Duodenal mucosa (tissue), 2 donors: ENCODE data around the gene IGFBP6.

ENCODE experiments used
- H3K27ac ChIP-seq: one replicate; pipeline ENCODE4 v1.7.0; 2013; ENCODE audit warnings: low read depth, low read length
- H3K27me3 ChIP-seq, 2 donors: one replicate each; pipeline ENCODE4 v1.7.0; 2013; ENCODE audit warnings: low read length in 2 of 2, control low read depth in 1 of 2; ENCODE audit not compliant: insufficient read depth in 2 of 2, control insufficient read depth in 1 of 2
- H3K36me3 ChIP-seq, 2 donors: one replicate each; pipeline ENCODE4 v1.7.0; 2013; ENCODE audit warnings: low read length in 2 of 2, control low read depth in 1 of 2; ENCODE audit not compliant: insufficient read depth in 2 of 2, control insufficient read depth in 1 of 2
- H3K4me1 ChIP-seq, 2 donors: one replicate each; pipeline ENCODE4 v1.7.0; 2013; ENCODE audit warnings: low read length in 2 of 2, control low read depth in 1 of 2; ENCODE audit not compliant: insufficient read depth in 2 of 2, control insufficient read depth in 1 of 2
- H3K4me3 ChIP-seq, 2 donors: one replicate each; pipeline ENCODE4 v1.7.0; 2013; ENCODE audit warnings: low read length in 2 of 2, low read depth in 1 of 2
- H3K9ac ChIP-seq, 2 donors: one replicate each; pipeline ENCODE4 v1.7.0; 2013; ENCODE audit warnings: low read length in 2 of 2, low read depth in 1 of 2
- H3K9me3 ChIP-seq, 2 donors: one replicate each; pipeline ENCODE4 v1.7.0; 2013; ENCODE audit warnings: low read length in 2 of 2, control low read depth in 1 of 2; ENCODE audit not compliant: control insufficient read depth in 1 of 2

The IGFBP6 gene

DNA sequence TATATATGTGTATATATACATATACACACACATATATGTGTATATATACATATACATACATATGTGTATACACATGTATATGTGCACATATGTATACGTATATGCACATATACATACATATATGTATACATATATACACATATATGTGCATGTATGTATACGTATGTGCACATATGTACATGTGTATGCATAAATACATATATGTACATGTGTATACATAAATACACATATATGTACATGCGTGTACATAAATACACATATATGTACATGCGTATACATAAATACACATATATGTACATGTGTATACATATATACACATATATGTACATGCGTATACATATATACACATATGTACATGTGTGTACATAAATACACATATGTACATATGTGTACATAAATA, 49.7 kb downstream of the IGFBP6 start:
- Histone ChIP-seq H3K4me3 (no peak overlapping the region), H3K9me3 (no peaks in the 10 kb centered on the region), H3K27ac (no peak overlapping the region), H3K9ac (no peak overlapping the region), H3K36me3 (no peaks in the 10 kb centered on the region), H3K4me1 (no peaks in the 10 kb centered on the region), H3K27me3 (no peaks in the 10 kb centered on the region)

GRCh38 chr12:53147653-53148052, 50.2 kb downstream of the IGFBP6 start:
- H3K4me3 ChIP-seq, result no peak overlapping the region
- no peak overlapping the region for H3K9ac ChIP-seq
- no peaks in the 10 kb centered on the region for H3K9me3 ChIP-seq
- H3K27me3 ChIP-seq, result no peaks in the 10 kb centered on the region
- H3K27ac ChIP-seq, result no peak overlapping the region
- no peaks in the 10 kb centered on the region for H3K4me1 ChIP-seq
- H3K36me3 ChIP-seq, result no peaks in the 10 kb centered on the region

GRCh38 chr12:53151039-53151438, 53.6 kb downstream of the IGFBP6 start:
- Histone ChIP-seq H3K27ac (no peak overlapping the region), H3K9me3 (no peaks in the 10 kb centered on the region), H3K9ac (no peak overlapping the region), H3K4me3 (no peak overlapping the region), H3K36me3 (no peaks in the 10 kb centered on the region), H3K27me3 (no peaks in the 10 kb centered on the region), H3K4me1 (no peaks in the 10 kb centered on the region)
